A673 (cell line): Measurements from ENCODE around the gene NFASC.

Experiments used
- EZH2 ChIP-seq: fragments of 200-600 bp; sonication (generic); IDR thresholded peaks from 2 replicates; pipeline ENCODE4 v1.6.1; 2017; ENCODE audit warnings: borderline replicate concordance, low read depth, mild to moderate bottlenecking, mixed read lengths, antibody characterized with exemption, low read length; ENCODE audit not compliant: poor library complexity, severe bottlenecking
- TF ChIP-seq, protein P1 (sequence below): fragments of 300-800, 200-600 bp; sonication (generic); conservative IDR thresholded peaks from 2 replicates; pipeline ENCODE4 v1.5.1; 2017; ENCODE audit warnings: low read depth, mild to moderate bottlenecking, antibody characterized with exemption, low read length, moderate library complexity, mixed read lengths

DNA sequence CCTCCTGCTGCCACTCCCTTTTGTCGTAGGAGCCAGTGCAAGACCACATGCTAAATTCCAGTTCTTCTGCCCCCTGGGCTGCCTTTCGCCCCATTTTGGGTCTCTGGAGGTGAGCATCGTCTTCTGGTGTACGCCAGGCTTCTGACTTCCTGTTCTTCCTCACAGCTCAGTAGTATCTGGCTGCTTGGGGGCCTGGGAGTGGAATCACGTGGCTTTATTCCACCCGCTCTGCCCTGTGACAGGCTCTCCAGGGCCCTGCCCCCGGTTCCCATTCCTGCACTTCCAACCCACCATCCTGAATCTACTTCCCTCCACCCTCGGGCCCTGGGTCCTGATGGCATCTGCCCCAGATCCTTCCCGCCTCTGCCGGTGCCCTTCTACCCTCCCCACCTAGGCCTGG, 3.6 kb downstream of the NFASC start:
- TF ChIP-seq, protein P1, sequence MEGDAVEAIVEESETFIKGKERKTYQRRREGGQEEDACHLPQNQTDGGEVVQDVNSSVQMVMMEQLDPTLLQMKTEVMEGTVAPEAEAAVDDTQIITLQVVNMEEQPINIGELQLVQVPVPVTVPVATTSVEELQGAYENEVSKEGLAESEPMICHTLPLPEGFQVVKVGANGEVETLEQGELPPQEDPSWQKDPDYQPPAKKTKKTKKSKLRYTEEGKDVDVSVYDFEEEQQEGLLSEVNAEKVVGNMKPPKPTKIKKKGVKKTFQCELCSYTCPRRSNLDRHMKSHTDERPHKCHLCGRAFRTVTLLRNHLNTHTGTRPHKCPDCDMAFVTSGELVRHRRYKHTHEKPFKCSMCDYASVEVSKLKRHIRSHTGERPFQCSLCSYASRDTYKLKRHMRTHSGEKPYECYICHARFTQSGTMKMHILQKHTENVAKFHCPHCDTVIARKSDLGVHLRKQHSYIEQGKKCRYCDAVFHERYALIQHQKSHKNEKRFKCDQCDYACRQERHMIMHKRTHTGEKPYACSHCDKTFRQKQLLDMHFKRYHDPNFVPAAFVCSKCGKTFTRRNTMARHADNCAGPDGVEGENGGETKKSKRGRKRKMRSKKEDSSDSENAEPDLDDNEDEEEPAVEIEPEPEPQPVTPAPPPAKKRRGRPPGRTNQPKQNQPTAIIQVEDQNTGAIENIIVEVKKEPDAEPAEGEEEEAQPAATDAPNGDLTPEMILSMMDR, result no peak
- TF ChIP-seq EZH2, result no peak
